NT2/D1 (cell line): Measurements from ENCODE around the gene DHH.

Experiments
- DNase-seq: peaks from one replicate; pipeline ENCODE4 v3.0.0-alpha.2; 2011; ENCODE audit warnings: low read depth, low spot score
- H3K27me3 ChIP-seq: 2 replicates; pipeline ENCODE4 v1.6.0; 2011; ENCODE audit warnings: mild to moderate bottlenecking; ENCODE audit not compliant: insufficient read length, insufficient read depth
- H3K36me3 ChIP-seq: 2 replicates; pipeline ENCODE4 v1.6.1; 2011; ENCODE audit warnings: mild to moderate bottlenecking, low read length, mixed read lengths; ENCODE audit not compliant: insufficient read depth, insufficient read length
- H3K4me1 ChIP-seq: 2 replicates; pipeline ENCODE4 v1.5.1; 2011; ENCODE audit not compliant: insufficient read depth, insufficient read length
- H3K4me3 ChIP-seq: 2 replicates; pipeline ENCODE4 v1.5.1; 2011; ENCODE audit warnings: low read depth; ENCODE audit not compliant: insufficient read length
- H3K9ac ChIP-seq: 2 replicates; pipeline ENCODE4 v1.6.0; 2011; ENCODE audit warnings: low read depth; ENCODE audit not compliant: insufficient read length
- H3K9me3 ChIP-seq: 2 replicates; pipeline ENCODE4 v1.5.1; 2011; ENCODE audit warnings: mild to moderate bottlenecking, low read length; ENCODE audit not compliant: insufficient read depth
- SUZ12 ChIP-seq: IDR thresholded peaks from 2 replicates; pipeline ENCODE4 v1.6.1; 2011; ENCODE audit not compliant: insufficient read length, insufficient read depth; ENCODE audit errors: extremely low read depth
- YY1 ChIP-seq: IDR thresholded peaks from 2 replicates; pipeline ENCODE4 v1.6.1; 2011; ENCODE audit not compliant: insufficient read length, insufficient read depth
- ZNF274 ChIP-seq: IDR thresholded peaks from 2 replicates; pipeline ENCODE4 v1.6.1; 2011; ENCODE audit warnings: mild to moderate bottlenecking, low read depth, low read length

The DHH gene

GRCh38 chr12:49105504-49106084, 11.0 kb upstream of the DHH start:
- peaks cover 56% of the 10 kb centered on the region for H3K36me3 ChIP-seq
- no peaks in the 10 kb centered on the region for H3K27me3 ChIP-seq
- TF ChIP-seq YY1 (no peak), SUZ12 (no peak), ZNF274 (no peak)
- H3K4me1 ChIP-seq, result peaks cover 8% of the 10 kb centered on the region
- no peak for DNase-seq
- H3K4me3 ChIP-seq, result no peak overlapping the region
- no peak overlapping the region for H3K9ac ChIP-seq
- H3K9me3 ChIP-seq, result no peaks in the 10 kb centered on the region

- Histone ChIP-seq H3K27me3 (no peaks in the 10 kb centered on the region), H3K4me1 (peaks cover 8% of the 10 kb centered on the region), H3K9me3 (no peaks in the 10 kb centered on the region), H3K9ac (no peak overlapping the region), H3K36me3 (peaks cover 64% of the 10 kb centered on the region), H3K4me3 (no peak overlapping the region)
- TF ChIP-seq SUZ12, result no peak
- no peak for TF ChIP-seq YY1
- TF ChIP-seq ZNF274, result no peak
- no peak for DNase-seq
Measured at GRCh38 chr12:49104822-49105221, 10.2 kb upstream of the DHH start.

GRCh38 chr12:49100380-49100779, 5.8 kb upstream of the DHH start:
- Histone ChIP-seq H3K9me3 (no peaks in the 10 kb centered on the region), H3K36me3 (peaks cover 70% of the 10 kb centered on the region), H3K4me3 (no peak overlapping the region), H3K9ac (no peak overlapping the region), H3K4me1 (peaks cover 6% of the 10 kb centered on the region), H3K27me3 (no peaks in the 10 kb centered on the region)
- no peak for DNase-seq
- TF ChIP-seq YY1, result no peak
- TF ChIP-seq SUZ12, result no peak
- no peak for TF ChIP-seq ZNF274

GRCh38 chr12:49098703-49099102, 4.1 kb upstream of the DHH start:
- no peak overlapping the region for H3K9ac ChIP-seq
- peaks cover 7% of the 10 kb centered on the region for H3K4me1 ChIP-seq
- H3K9me3 ChIP-seq, result no peaks in the 10 kb centered on the region
- peaks cover 60% of the 10 kb centered on the region for H3K36me3 ChIP-seq
- TF ChIP-seq ZNF274 (no peak), SUZ12 (no peak), YY1 (no peak)
- H3K27me3 ChIP-seq, result peaks cover 3% of the 10 kb centered on the region
- no peak for DNase-seq
- no peak overlapping the region for H3K4me3 ChIP-seq

- Histone ChIP-seq H3K9ac (no peak overlapping the region), H3K4me3 (no peak overlapping the region), H3K36me3 (peaks cover 53% of the 10 kb centered on the region), H3K9me3 (no peaks in the 10 kb centered on the region), H3K4me1 (peaks cover 7% of the 10 kb centered on the region), H3K27me3 (peaks cover 10% of the 10 kb centered on the region)
- TF ChIP-seq SUZ12 (no peak), YY1 (no peak), ZNF274 (no peak)
- DNase-seq, result peak; percentile 57
Measured at GRCh38 chr12:49098035-49098451, 3.4 kb upstream of the DHH start.

- no peak for DNase-seq
- Histone ChIP-seq H3K9ac (no peak overlapping the region), H3K27me3 (peaks cover 16% of the 10 kb centered on the region), H3K36me3 (peaks cover 47% of the 10 kb centered on the region), H3K4me1 (peaks cover 7% of the 10 kb centered on the region), H3K4me3 (no peak overlapping the region), H3K9me3 (no peaks in the 10 kb centered on the region)
- TF ChIP-seq YY1 (no peak), ZNF274 (no peak), SUZ12 (no peak)
Measured at GRCh38 chr12:49097381-49097780, 2.8 kb upstream of the DHH start.

- no peaks in the 10 kb centered on the region for H3K9me3 ChIP-seq
- TF ChIP-seq SUZ12 (no peak), ZNF274 (no peak), YY1 (no peak)
- no peak for DNase-seq
- H3K4me1 ChIP-seq, result peaks cover 7% of the 10 kb centered on the region
- H3K36me3 ChIP-seq, result peaks cover 23% of the 10 kb centered on the region
- peaks cover 40% of the 10 kb centered on the region for H3K27me3 ChIP-seq
- H3K9ac ChIP-seq, result no peak overlapping the region
- no peak overlapping the region for H3K4me3 ChIP-seq
Measured at GRCh38 chr12:49094975-49095365, 369 bp upstream of the DHH start.
